H1 (cell line): ENCODE results near the gene MIDN. TPM values are rescaled to one million over a fixed set of nuclear protein-coding genes. Genes with fewer than 3 reads are reported as not detected.

Experiments
- CTCF ChIA-PET: fragments of 300-600 bp; sonication (Branson Sonifier 250); formaldehyde crosslinking; loops from one replicate; lab custom pipeline; 2021; ENCODE audit not compliant: partially characterized antibody; lab: Charles Lee
- POLR2A ChIA-PET: fragments of 300-600 bp; sonication (Branson Sonifier 250); formaldehyde crosslinking; loops from one replicate; lab custom pipeline; 2021; ENCODE audit warnings: inconsistent platforms; ENCODE audit not compliant: partially characterized antibody; lab: Charles Lee
- DNase-seq, 2 experiments: peaks; one replicate each; pipeline versions ENCODE4 v3.0.0 to v3.0.0-alpha.2; 2010 to 2022; ENCODE audit warnings: low spot score in 2 of 2, low read depth in 1 of 2, mixed read lengths in 1 of 2
- FAIRE-seq: peaks from 2 replicates; lab custom pipeline; 2011; peaks lifted over from hg19 to GRCh38; lab: Jason Lieb, UNC
- H2AFZ ChIP-seq: 2 replicates; pipeline ENCODE4 v1.8.1; 2012; ENCODE audit warnings: low read length, inconsistent platforms
- H2AK5ac ChIP-seq: 2 replicates; pipeline ENCODE4 v1.6.1; 2013; ENCODE audit warnings: low read depth, low read length
- H2BK120ac ChIP-seq: replicated peaks from 2 replicates; pipeline ENCODE3; 2013; ENCODE audit warnings: low read depth, low read length, inconsistent platforms
- H2BK12ac ChIP-seq: 2 replicates; pipeline ENCODE4 v1.6.1; 2013; ENCODE audit warnings: low read depth, low read length
- H2BK15ac ChIP-seq: 2 replicates; pipeline ENCODE4 v1.6.1; 2013; ENCODE audit warnings: low read length
- H2BK20ac ChIP-seq: 2 replicates; pipeline ENCODE4 v1.6.1; 2013; ENCODE audit warnings: low read length
- H2BK5ac ChIP-seq: 2 replicates; pipeline ENCODE4 v1.6.1; 2013; ENCODE audit warnings: low read depth, low read length
- H3K14ac ChIP-seq: 2 replicates; pipeline ENCODE4 v1.6.1; 2013; ENCODE audit warnings: inconsistent platforms; ENCODE audit not compliant: insufficient read length
- H3K18ac ChIP-seq: 2 replicates; pipeline ENCODE4 v1.6.1; 2013; ENCODE audit warnings: low read length; ENCODE audit errors: extremely low read depth
- H3K23ac ChIP-seq: 2 replicates; pipeline ENCODE4 v1.6.1; 2013; ENCODE audit warnings: inconsistent platforms; ENCODE audit not compliant: insufficient read length
- H3K23me2 ChIP-seq: 2 replicates; pipeline ENCODE4 v1.6.1; 2013; ENCODE audit warnings: low read depth, low read length
- H3K27ac ChIP-seq: 2 replicates; pipeline ENCODE4 v1.6.1; 2011; ENCODE audit warnings: low read depth, low read length, inconsistent platforms
- H3K27me3 ChIP-seq, 4 experiments: replicated peaks in 1 of 4; 1 replicate in 1 of 4; 2 replicates in 3 of 4; pipeline versions ENCODE4 v1.6.1 to v1.8.1; 2011 to 2013; ENCODE audit warnings: low read length in 3 of 4, mild to moderate bottlenecking in 3 of 4, inconsistent platforms in 2 of 4, mixed read lengths in 2 of 4, moderate library complexity in 1 of 4; ENCODE audit not compliant: control insufficient read depth in 3 of 4, insufficient read depth in 3 of 4; ENCODE audit errors: extremely low read depth in 1 of 4
- H3K36me3 ChIP-seq, 4 experiments: 2 replicates each; pipeline versions ENCODE4 v1.6.1 to v1.8.1; 2011 to 2013; ENCODE audit warnings: mild to moderate bottlenecking in 4 of 4, low read length in 3 of 4, moderate library complexity in 2 of 4, control low read depth in 1 of 4, inconsistent platforms in 1 of 4; ENCODE audit not compliant: insufficient read depth in 4 of 4, control insufficient read depth in 2 of 4
- H3K4ac ChIP-seq: replicated peaks from 2 replicates; pipeline ENCODE3; 2013; ENCODE audit warnings: low read length, low read depth, mixed read lengths, inconsistent platforms; ENCODE audit not compliant: insufficient read length
- H3K4me1 ChIP-seq, 4 experiments: replicated peaks in 1 of 4; 1 replicate in 1 of 4; 2 replicates in 3 of 4; pipeline versions ENCODE4 v1.6.1 to v1.8.1; 2011 to 2013; ENCODE audit warnings: low read length in 3 of 4, inconsistent platforms in 2 of 4, mixed read lengths in 1 of 4; ENCODE audit not compliant: insufficient read depth in 4 of 4, control insufficient read depth in 3 of 4
- H3K4me2 ChIP-seq, 2 experiments: 2 replicates each; pipeline versions ENCODE4 v1.6.1 to v1.8.1; 2011 to 2013; ENCODE audit warnings: low read depth in 2 of 2, low read length in 2 of 2, control low read depth in 1 of 2, inconsistent platforms in 1 of 2, mild to moderate bottlenecking in 1 of 2; ENCODE audit not compliant: insufficient read depth in 1 of 2
- H3K4me3 ChIP-seq, 4 experiments: fragments of 200-600, 300-600 bp in 1 of 4; sonication (generic), shearing (Covaris generic), sonication (Bioruptor Twin) in 1 of 4; 2 replicates each; pipeline versions ENCODE4 v1.5.1 to v1.8.1; 2011 to 2016; ENCODE audit warnings: low read length in 4 of 4, low read depth in 3 of 4, control low read depth in 2 of 4, inconsistent platforms in 2 of 4, mild to moderate bottlenecking in 2 of 4, mixed read lengths in 1 of 4, moderate library complexity in 1 of 4; ENCODE audit not compliant: insufficient read depth in 2 of 4; ENCODE audit errors: extremely low read depth in 1 of 4
- H3K56ac ChIP-seq: replicated peaks from 2 replicates; pipeline ENCODE3; 2013; ENCODE audit warnings: low read depth, mild to moderate bottlenecking, mixed read lengths, low read length, inconsistent platforms; ENCODE audit not compliant: insufficient read length
- H3K79me1 ChIP-seq: 2 replicates; pipeline ENCODE4 v1.6.1; 2013; ENCODE audit warnings: low read depth, low read length, control low read depth
- H3K79me2 ChIP-seq, 2 experiments: 2 replicates each; pipeline versions ENCODE4 v1.6.1 to v1.8.1; 2012 to 2013; ENCODE audit warnings: low read length in 2 of 2, mild to moderate bottlenecking in 2 of 2, inconsistent platforms in 1 of 2; ENCODE audit not compliant: insufficient read depth in 2 of 2, control insufficient read depth in 1 of 2
- H3K9ac ChIP-seq, 4 experiments: replicated peaks in 1 of 4; 1 replicate in 1 of 4; 2 replicates in 3 of 4; pipeline versions ENCODE4 v1.6.1 to v1.8.1; 2011 to 2013; ENCODE audit warnings: low read depth in 3 of 4, low read length in 3 of 4, control low read depth in 2 of 4, mild to moderate bottlenecking in 2 of 4, moderate library complexity in 2 of 4, inconsistent platforms in 1 of 4; ENCODE audit errors: extremely low read depth in 1 of 4
- H3K9me3 ChIP-seq, 2 experiments: 2 replicates each; pipeline versions ENCODE4 v1.6.1 to v1.8.1; 2012 to 2013; ENCODE audit warnings: mild to moderate bottlenecking in 2 of 2, moderate library complexity in 2 of 2, control low read depth in 1 of 2, inconsistent platforms in 1 of 2, low read depth in 1 of 2, low read length in 1 of 2, mixed read lengths in 1 of 2; ENCODE audit not compliant: insufficient read depth in 2 of 2
- H4K20me1 ChIP-seq, 2 experiments: replicated peaks in 1 of 2; 2 replicates each; pipeline versions ENCODE3 to v1.8.1; 2011 to 2013; ENCODE audit warnings: inconsistent platforms in 2 of 2, low read length in 2 of 2, mild to moderate bottlenecking in 1 of 2; ENCODE audit not compliant: insufficient read depth in 2 of 2, control insufficient read depth in 1 of 2
- H4K5ac ChIP-seq: 2 replicates; pipeline ENCODE4 v1.6.1; 2013; ENCODE audit warnings: low read length, low read depth, mixed read lengths, inconsistent platforms; ENCODE audit not compliant: insufficient read length
- H4K8ac ChIP-seq: 2 replicates; pipeline ENCODE4 v1.8.0; 2013; ENCODE audit warnings: mild to moderate bottlenecking, moderate library complexity, low read length, inconsistent platforms; ENCODE audit not compliant: insufficient read depth; ENCODE audit errors: extremely low read depth
- H4K91ac ChIP-seq: replicated peaks from 2 replicates; pipeline ENCODE3; 2013; ENCODE audit warnings: low read length, mixed read lengths, inconsistent platforms; ENCODE audit not compliant: insufficient read length
- CHD1 ChIP-seq: IDR thresholded peaks from 2 replicates; pipeline ENCODE4 v1.6.1; 2012; ENCODE audit warnings: low read depth, low read length, improper control_type of control experiment
- CHD2 ChIP-seq: IDR thresholded peaks from 2 replicates; pipeline ENCODE4 v1.6.1; 2012; ENCODE audit warnings: low read length, improper control_type of control experiment
- EGR1 ChIP-seq: IDR thresholded peaks from 2 replicates; pipeline ENCODE4 v1.6.1; 2011; ENCODE audit warnings: low read depth, low read length, borderline replicate concordance
- EZH2 ChIP-seq: fragments of 200-600 bp; sonication (generic); IDR thresholded peaks from 2 replicates; pipeline ENCODE4 v1.7.1; 2012; ENCODE audit warnings: low read depth, mild to moderate bottlenecking, moderate library complexity, low read length, inconsistent platforms; ENCODE audit not compliant: severe bottlenecking
- HDAC2 ChIP-seq, 2 experiments: fragments of 300-600 bp in 1 of 2; sonication (generic) in 1 of 2; IDR thresholded peaks; 2 replicates each; pipeline ENCODE4 v1.6.1; 2011 to 2012; ENCODE audit warnings: low read depth in 2 of 2, low read length in 2 of 2, mild to moderate bottlenecking in 2 of 2, moderate library complexity in 2 of 2, borderline replicate concordance in 1 of 2, inconsistent platforms in 1 of 2
- KDM1A ChIP-seq: fragments of 200-600, 300-600 bp; sonication (generic); IDR thresholded peaks from 2 replicates; pipeline ENCODE4 v1.7.1; 2016; ENCODE audit warnings: mild to moderate bottlenecking, low read length, borderline replicate concordance
- POLR2AphosphoS5 ChIP-seq: IDR thresholded peaks from 2 replicates; pipeline ENCODE4 v1.6.1; 2011; ENCODE audit warnings: low read depth, low read length
- SUZ12 ChIP-seq: fragments of 200-600 bp; sonication (generic); IDR thresholded peaks from 2 replicates; pipeline ENCODE4 v1.6.1; 2012; ENCODE audit warnings: mild to moderate bottlenecking, inconsistent platforms, low read length, moderate library complexity, mixed read lengths
- WGBS, 2 experiments: shearing (Covaris generic) in 1 of 2; methylation state at CpG; one replicate each; pipeline versions ENCODE4 v1.1.6 to v1.1.7; 2013 to 2015; ENCODE audit warnings: low lambda C conversion rate in 2 of 2, mixed read lengths in 2 of 2, inconsistent platforms in 1 of 2, low coverage in 1 of 2, missing lambda C conversion rate in 1 of 2; ENCODE audit not compliant: insufficient replicate concordance in 2 of 2, insufficient coverage in 1 of 2, insufficient read length in 1 of 2; ENCODE audit errors: extremely low coverage in 1 of 2, missing lambda C conversion rate in 1 of 2; 5-methylcytosine and 5-hydroxymethylcytosine counted together
- polyA plus RNA-seq, 7 experiments: library from polyadenylated mRNA; depleted of rRNA in 3 of 7; stranded (reverse) in 5 of 7; unstranded in 2 of 7; fragments of >200 nt in 5 of 7; fragments of 200-250 nt in 2 of 7; gene quantifications; 1 replicate in 5 of 7; 2 replicates in 1 of 7; 4 replicates in 1 of 7; pipeline versions ENCODE4 v1.2.1 to v1.2.3, GENCODE V29; 2011 to 2013; ENCODE audit warnings: missing spikeins in 2 of 7, mixed read lengths in 2 of 7
- total RNA-seq: library from RNA; stranded (reverse); fragmentation: NEBNext Ultra II Directional; extraction: Animal tissue kit (Norgen Biotek cat#: 25700); gene quantifications from 2 replicates; pipeline ENCODE4 v1.2.1, GENCODE V29; 2021
- TF ChIP-seq, protein P1 (sequence below): IDR thresholded peaks from 2 replicates; pipeline ENCODE4 v1.6.1; 2011; ENCODE audit warnings: low read length, improper control_type of control experiment

Gene MIDN
- total and polyA plus RNA-seq, 2 of the 8 experiments (the other 6 are each of a cell fraction or from before 2014, with no cell fraction given): 39.8 to 159 TPM

DNA sequence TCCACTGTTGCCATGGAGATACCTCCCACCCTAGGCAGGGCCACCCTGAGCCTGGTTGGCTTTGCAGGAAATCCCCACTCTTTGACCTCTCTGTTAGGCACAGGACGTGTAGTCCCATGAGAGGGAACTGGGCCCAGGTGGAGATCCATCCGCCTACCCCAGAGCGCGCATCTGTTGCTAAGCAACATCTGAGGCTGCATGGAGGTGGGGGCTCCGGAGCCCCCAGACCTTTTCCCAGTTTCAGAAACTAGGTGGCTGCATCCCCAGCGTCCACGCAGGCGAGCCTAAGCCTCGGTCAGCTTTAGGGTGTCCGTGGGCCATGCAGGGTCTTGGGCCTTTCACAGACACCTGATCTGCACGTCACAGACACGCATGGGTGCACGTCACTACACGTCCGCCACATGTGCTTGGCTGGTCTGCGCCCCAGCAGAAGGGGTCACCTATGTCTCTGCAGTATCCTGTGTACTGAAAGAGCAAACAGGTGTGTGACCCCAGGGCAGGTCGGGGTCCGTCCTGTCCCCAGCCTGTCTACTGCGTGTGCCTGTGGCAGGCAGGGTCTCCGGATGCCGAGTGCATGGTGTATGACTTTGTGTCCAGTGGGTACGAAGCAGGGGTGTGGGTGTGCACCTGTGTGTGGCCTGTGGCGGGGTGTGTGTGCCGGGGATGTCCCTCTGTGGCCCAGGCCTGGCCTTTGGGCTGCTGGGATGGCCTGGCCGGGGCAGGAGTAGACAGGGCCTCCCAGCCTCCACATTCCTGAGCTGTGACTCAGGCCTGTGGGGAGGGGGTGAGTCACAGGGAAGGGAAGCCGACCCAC is 16.6 kb downstream of the MIDN start:
- peak overlapping the region; percentile 56 for H3K14ac ChIP-seq
- 74% methylated on average over 25 of the region's 26 CpGs; no CpG with 5 or more reads in 1 of the 2 experiments for WGBS, 2 experiments
- peak overlapping the region; percentile 90; the same call in 1 of the 2 replicates for H2BK12ac ChIP-seq
- peak overlapping the region in 1 of 4 experiments; percentile 22; a peak in 1 of 8 replicates for H3K4me3 ChIP-seq
- H2AFZ ChIP-seq: no peak overlapping the region
- peak overlapping the region; percentile 99 for H2BK20ac ChIP-seq
- no peaks in the 10 kb centered on the region for H3K36me3 ChIP-seq
- peak overlapping the region; percentile 100 for H2BK15ac ChIP-seq
- H3K4ac ChIP-seq: peak overlapping the region; percentile 98
- peak overlapping the region in 1 of 4 experiments; percentile 33; a peak in 2 of 7 replicates for H3K9ac ChIP-seq
- H3K79me2 ChIP-seq: peaks cover 3 to 5% of the 10 kb centered on the region in 2 experiments
- H4K5ac ChIP-seq: peak overlapping the region; percentile 89
- peak overlapping the region; percentile 69 for H3K56ac ChIP-seq
- H3K9me3 ChIP-seq: no peaks in the 10 kb centered on the region
- FAIRE-seq (no peak), DNase-seq (peak in 1 of 2 experiments; percentile 81)
- peak overlapping the region; percentile 99 for H3K18ac ChIP-seq
- ChIA-PET CTCF (interaction anchor here (0.8 to 15.9 kb wide), 8 partner anchors 9 to 179 kb away, joined by 3 to 212 read pairs (median 4); partner anchors contain the start of gene ATP5F1D), POLR2A (interaction anchor here (1.2 to 19.4 kb wide), 7 partner anchors 10 to 198 kb away, joined by 3 to 456 read pairs (median 5); partner anchors contain the start of genes ARHGAP45, ATP5F1D, CBARP and FAM174C)
- peak overlapping the region; percentile 65; the same call in 1 of the 2 replicates for H3K27ac ChIP-seq
- no peaks in the 10 kb centered on the region; the same call in 1 of the 2 replicates for H3K79me1 ChIP-seq
- peak overlapping the region; percentile 24 for H3K23ac ChIP-seq
- peaks cover 0 to 66% (median 47%) of the 10 kb centered on the region in 4 experiments; a peak in 6 of 7 replicates for H3K4me1 ChIP-seq
- peak overlapping the region; percentile 87 for H4K8ac ChIP-seq
- peak overlapping the region; percentile 100 for H4K91ac ChIP-seq
- H2BK5ac ChIP-seq: peak overlapping the region; percentile 98
- H3K4me2 ChIP-seq: peak overlapping the region; percentile 57 to 83
- peak overlapping the region; percentile 98 for H2AK5ac ChIP-seq
- peaks cover 0 to 10% (median 5%) of the 10 kb centered on the region in 4 experiments; a peak in 4 of 7 replicates for H3K27me3 ChIP-seq
- H4K20me1 ChIP-seq: peaks cover 2 to 8% of the 10 kb centered on the region in 2 experiments
- peaks cover 36% of the 10 kb centered on the region; the same call in 1 of the 2 replicates for H3K23me2 ChIP-seq
- H2BK120ac ChIP-seq: peak overlapping the region; percentile 82
- no peak for TF ChIP-seq EGR1
- TF ChIP-seq EZH2: no peak
- no peak for TF ChIP-seq POLR2AphosphoS5
- no peak for TF ChIP-seq CHD2
- TF ChIP-seq, protein P1, sequence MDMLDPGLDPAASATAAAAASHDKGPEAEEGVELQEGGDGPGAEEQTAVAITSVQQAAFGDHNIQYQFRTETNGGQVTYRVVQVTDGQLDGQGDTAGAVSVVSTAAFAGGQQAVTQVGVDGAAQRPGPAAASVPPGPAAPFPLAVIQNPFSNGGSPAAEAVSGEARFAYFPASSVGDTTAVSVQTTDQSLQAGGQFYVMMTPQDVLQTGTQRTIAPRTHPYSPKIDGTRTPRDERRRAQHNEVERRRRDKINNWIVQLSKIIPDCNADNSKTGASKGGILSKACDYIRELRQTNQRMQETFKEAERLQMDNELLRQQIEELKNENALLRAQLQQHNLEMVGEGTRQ: no peak
- no peak for TF ChIP-seq HDAC2 (IDR thresholded peaks at IDR 0.05; ENCODE audit: borderline replicate concordance in 1 of 2, low read depth in 2 of 2, low read length in 2 of 2)
- no peak for TF ChIP-seq CHD1
- TF ChIP-seq KDM1A: no peak
- no peak for TF ChIP-seq SUZ12
